H9 (cell line): ENCODE measurements around the gene SEPTIN6. TPM values are rescaled to one million over a fixed set of nuclear protein-coding genes. Genes with fewer than 3 reads are reported as not detected.

Source experiments
- DNase-seq: peaks from one replicate; pipeline ENCODE4 v3.0.0-alpha.2; 2017
- H2AFZ ChIP-seq: one replicate; pipeline ENCODE4 v1.6.1; 2013; ENCODE audit warnings: mild to moderate bottlenecking, low read length, control low read depth, moderate library complexity
- H2AK5ac ChIP-seq: 2 replicates; pipeline ENCODE4 v1.6.1; 2013; ENCODE audit warnings: low read length, control low read depth, mixed read lengths; ENCODE audit not compliant: insufficient read length
- H2BK120ac ChIP-seq: one replicate; pipeline ENCODE4 v1.6.1; 2013; ENCODE audit warnings: low read depth, mild to moderate bottlenecking, low read length, control low read depth, inconsistent platforms; ENCODE audit not compliant: poor library complexity, severe bottlenecking
- H2BK12ac ChIP-seq: 2 replicates; pipeline ENCODE4 v1.6.1; 2013; ENCODE audit warnings: low read length, control low read depth, mixed read lengths, low read depth; ENCODE audit not compliant: insufficient read length
- H2BK15ac ChIP-seq: 2 replicates; pipeline ENCODE4 v1.6.1; 2013; ENCODE audit warnings: low read depth, low read length, control low read depth
- H2BK20ac ChIP-seq: one replicate; pipeline ENCODE4 v1.6.1; 2013; ENCODE audit warnings: low read depth, mild to moderate bottlenecking, low read length, control low read depth, inconsistent platforms; ENCODE audit not compliant: poor library complexity, severe bottlenecking
- H2BK5ac ChIP-seq: 2 replicates; pipeline ENCODE4 v1.6.1; 2013; ENCODE audit warnings: low read length, control low read depth, mixed read lengths; ENCODE audit not compliant: insufficient read length
- H3K14ac ChIP-seq: 2 replicates; pipeline ENCODE4 v1.6.1; 2013; ENCODE audit warnings: low read length, control low read depth; ENCODE audit not compliant: insufficient read depth
- H3K18ac ChIP-seq: 2 replicates; pipeline ENCODE4 v1.6.1; 2013; ENCODE audit warnings: low read depth, mild to moderate bottlenecking, mixed read lengths, low read length, control low read depth; ENCODE audit not compliant: insufficient read length
- H3K23ac ChIP-seq: 2 replicates; pipeline ENCODE4 v1.6.1; 2013; ENCODE audit warnings: low read length, control low read depth, mixed read lengths, low read depth; ENCODE audit not compliant: insufficient read length
- H3K23me2 ChIP-seq: 2 replicates; pipeline ENCODE4 v1.6.1; 2013; ENCODE audit warnings: low read depth, mild to moderate bottlenecking, mixed read lengths, low read length, control low read depth; ENCODE audit not compliant: insufficient read length, poor library complexity, severe bottlenecking
- H3K27ac ChIP-seq: 2 replicates; pipeline ENCODE4 v1.5.1; 2013; ENCODE audit warnings: low read length, control low read depth, mixed read lengths, low read depth; ENCODE audit not compliant: insufficient read length
- H3K27me3 ChIP-seq: 2 replicates; pipeline ENCODE4 v1.6.1; 2013; ENCODE audit warnings: low read length, control low read depth, inconsistent platforms; ENCODE audit not compliant: insufficient read depth
- H3K4ac ChIP-seq: 2 replicates; pipeline ENCODE4 v1.6.1; 2013; ENCODE audit warnings: low read depth, mild to moderate bottlenecking, control low read depth, inconsistent platforms, low read length, moderate library complexity
- H3K4me1 ChIP-seq: 2 replicates; pipeline ENCODE4 v1.6.1; 2013; ENCODE audit warnings: low read length, control low read depth, inconsistent platforms; ENCODE audit not compliant: insufficient read depth
- H3K4me2 ChIP-seq: 2 replicates; pipeline ENCODE4 v1.6.1; 2013; ENCODE audit warnings: low read length, control low read depth, mixed read lengths; ENCODE audit not compliant: insufficient read length, insufficient read depth
- H3K56ac ChIP-seq: 2 replicates; pipeline ENCODE4 v1.6.1; 2013; ENCODE audit warnings: low read depth, mild to moderate bottlenecking, mixed read lengths, low read length, control low read depth; ENCODE audit not compliant: insufficient read length
- H3K79me1 ChIP-seq: 2 replicates; pipeline ENCODE4 v1.6.1; 2013; ENCODE audit warnings: low read depth, mild to moderate bottlenecking, moderate library complexity, low read length, control low read depth, inconsistent platforms; ENCODE audit not compliant: insufficient read depth, poor library complexity, severe bottlenecking
- H3K79me2 ChIP-seq: 2 replicates; pipeline ENCODE4 v1.6.1; 2013; ENCODE audit warnings: low read length, control low read depth, inconsistent platforms; ENCODE audit not compliant: insufficient read depth
- H3K9ac ChIP-seq: 2 replicates; pipeline ENCODE4 v1.6.1; 2013; ENCODE audit warnings: low read length, control low read depth, mixed read lengths; ENCODE audit not compliant: insufficient read length; ENCODE audit errors: extremely low read depth
- H3K9me3 ChIP-seq: one replicate; pipeline ENCODE4 v1.6.1; 2013; ENCODE audit warnings: low read depth, low read length, inconsistent platforms; ENCODE audit not compliant: control insufficient read depth
- H3T11ph ChIP-seq: one replicate; pipeline ENCODE4 v1.6.1; 2013; ENCODE audit warnings: mild to moderate bottlenecking, low read length, control low read depth, inconsistent platforms
- H4K20me1 ChIP-seq: one replicate; pipeline ENCODE4 v1.6.1; 2013; ENCODE audit not compliant: control insufficient read depth, insufficient read length, insufficient read depth
- H4K5ac ChIP-seq: 2 replicates; pipeline ENCODE4 v1.6.1; 2013; ENCODE audit warnings: low read depth, mild to moderate bottlenecking, mixed read lengths, low read length, control low read depth; ENCODE audit not compliant: insufficient read length
- H4K8ac ChIP-seq: replicated peaks from 2 replicates; pipeline ENCODE4 v1.6.1; 2013; ENCODE audit warnings: low read length, control low read depth, mixed read lengths, low read depth; ENCODE audit not compliant: insufficient read length
- H4K91ac ChIP-seq: 2 replicates; pipeline ENCODE4 v1.6.1; 2013; ENCODE audit warnings: low read depth, mild to moderate bottlenecking, moderate library complexity, mixed read lengths, low read length, control low read depth; ENCODE audit not compliant: insufficient read length
- H3K27ac Mint-ChIP-seq, 3 experiments: 2 replicates in 2 of 3; 3 replicates in 1 of 3; pipeline ENCODE4 v1.8.0; 2020 to 2021; ENCODE audit warnings: mixed read lengths in 3 of 3, mild to moderate bottlenecking in 1 of 3, moderate library complexity in 1 of 3
- H3K27me3 Mint-ChIP-seq: 2 replicates; pipeline ENCODE4 v1.8.0; 2021; ENCODE audit warnings: low read depth, mild to moderate bottlenecking, moderate library complexity, mixed read lengths
- H3K36me3 Mint-ChIP-seq, 3 experiments: 2 replicates in 2 of 3; 3 replicates in 1 of 3; pipeline ENCODE4 v1.8.0; 2020 to 2021; ENCODE audit warnings: low read depth in 3 of 3, mixed read lengths in 3 of 3; ENCODE audit not compliant: insufficient read depth in 1 of 3
- H3K4me1 Mint-ChIP-seq, 2 experiments: 2 replicates each; pipeline ENCODE4 v1.8.0; 2020; ENCODE audit warnings: mixed read lengths in 2 of 2
- H3K4me3 Mint-ChIP-seq, 2 experiments: 2 replicates in 1 of 2; 3 replicates in 1 of 2; pipeline ENCODE4 v1.8.0; 2020 to 2021; ENCODE audit warnings: mild to moderate bottlenecking in 2 of 2, mixed read lengths in 2 of 2, moderate library complexity in 1 of 2
- H3K9me3 Mint-ChIP-seq, 2 experiments: 2 replicates in 1 of 2; 3 replicates in 1 of 2; pipeline ENCODE4 v1.8.0; 2020; ENCODE audit warnings: mild to moderate bottlenecking in 2 of 2, mixed read lengths in 2 of 2, moderate library complexity in 1 of 2
- CTCF ChIP-seq: fragments of 200-600 bp; sonication (generic); conservative IDR thresholded peaks from 3 replicates; pipeline ENCODE4 v1.8.0; 2021; ENCODE audit warnings: antibody characterized with exemption, mild to moderate bottlenecking
- WGBS: extraction: QIAGEN DNeasy Blood & Tissue Kit; methylation state at CpG from one replicate; pipeline ENCODE4 v1.1.7; 2013; ENCODE audit warnings: missing lambda C conversion rate, low lambda C conversion rate, mixed read lengths; ENCODE audit not compliant: insufficient read length; ENCODE audit errors: extremely low coverage; 5-methylcytosine and 5-hydroxymethylcytosine counted together
- total RNA-seq: library from RNA; stranded (reverse); gene quantifications from 2 replicates; pipeline ENCODE4 v1.2.1, GENCODE V29; 2021

The SEPTIN6 gene
- total RNA-seq, 1 experiment from 2014 or later = 23.1 TPM

- Mint-ChIP-seq H3K9me3 (peaks cover 62 to 69% of the 10 kb centered on the region in 2 experiments), H3K27ac (no peak overlapping the region), H3K36me3 (peaks cover 9 to 19% (median 12%) of the 10 kb centered on the region in 3 experiments), H3K27me3 (no peaks in the 10 kb centered on the region; the same call in 1 of the 2 replicates), H3K4me1 (no peaks in the 10 kb centered on the region), H3K4me3 (no peak overlapping the region)
- H3K23ac ChIP-seq = no peak overlapping the region
- peaks cover 40% of the 10 kb centered on the region for H3K9me3 ChIP-seq
- TF ChIP-seq CTCF = no peak
- H2BK5ac ChIP-seq = no peak overlapping the region
- H3K4ac ChIP-seq = no peak overlapping the region
- no peak overlapping the region for H2BK12ac ChIP-seq
- no peak overlapping the region for H2BK20ac ChIP-seq
- WGBS = no CpG with 5 or more reads among the region's 2 CpGs
- H3T11ph ChIP-seq = no peak overlapping the region
- H3K79me2 ChIP-seq = no peaks in the 10 kb centered on the region
- DNase-seq = no peak
- no peak overlapping the region for H3K14ac ChIP-seq
- no peak overlapping the region for H2BK120ac ChIP-seq
- no peaks in the 10 kb centered on the region for H3K4me1 ChIP-seq
- no peak overlapping the region for H4K8ac ChIP-seq
- H3K79me1 ChIP-seq = no peaks in the 10 kb centered on the region
- H3K18ac ChIP-seq = no peak overlapping the region
- no peak overlapping the region for H3K4me2 ChIP-seq
- H2AK5ac ChIP-seq = no peak overlapping the region
- H2BK15ac ChIP-seq = no peak overlapping the region
- no peak overlapping the region for H2AFZ ChIP-seq
- H3K9ac ChIP-seq = no peak overlapping the region
- no peak overlapping the region for H3K56ac ChIP-seq
- H4K5ac ChIP-seq = no peak overlapping the region
- H3K27me3 ChIP-seq = no peaks in the 10 kb centered on the region
- no peak overlapping the region for H4K91ac ChIP-seq
- H3K23me2 ChIP-seq = no peaks in the 10 kb centered on the region
- no peaks in the 10 kb centered on the region for H4K20me1 ChIP-seq
- H3K27ac ChIP-seq = no peak overlapping the region
Measured at GRCh38 chrX:119647089-119647488, 45.9 kb downstream of the SEPTIN6 start.
